ENCODE measurements around the gene FIGLA.

Gene FIGLA, protein sequence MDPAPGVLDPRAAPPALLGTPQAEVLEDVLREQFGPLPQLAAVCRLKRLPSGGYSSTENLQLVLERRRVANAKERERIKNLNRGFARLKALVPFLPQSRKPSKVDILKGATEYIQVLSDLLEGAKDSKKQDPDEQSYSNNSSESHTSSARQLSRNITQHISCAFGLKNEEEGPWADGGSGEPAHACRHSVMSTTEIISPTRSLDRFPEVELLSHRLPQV

DNA sequence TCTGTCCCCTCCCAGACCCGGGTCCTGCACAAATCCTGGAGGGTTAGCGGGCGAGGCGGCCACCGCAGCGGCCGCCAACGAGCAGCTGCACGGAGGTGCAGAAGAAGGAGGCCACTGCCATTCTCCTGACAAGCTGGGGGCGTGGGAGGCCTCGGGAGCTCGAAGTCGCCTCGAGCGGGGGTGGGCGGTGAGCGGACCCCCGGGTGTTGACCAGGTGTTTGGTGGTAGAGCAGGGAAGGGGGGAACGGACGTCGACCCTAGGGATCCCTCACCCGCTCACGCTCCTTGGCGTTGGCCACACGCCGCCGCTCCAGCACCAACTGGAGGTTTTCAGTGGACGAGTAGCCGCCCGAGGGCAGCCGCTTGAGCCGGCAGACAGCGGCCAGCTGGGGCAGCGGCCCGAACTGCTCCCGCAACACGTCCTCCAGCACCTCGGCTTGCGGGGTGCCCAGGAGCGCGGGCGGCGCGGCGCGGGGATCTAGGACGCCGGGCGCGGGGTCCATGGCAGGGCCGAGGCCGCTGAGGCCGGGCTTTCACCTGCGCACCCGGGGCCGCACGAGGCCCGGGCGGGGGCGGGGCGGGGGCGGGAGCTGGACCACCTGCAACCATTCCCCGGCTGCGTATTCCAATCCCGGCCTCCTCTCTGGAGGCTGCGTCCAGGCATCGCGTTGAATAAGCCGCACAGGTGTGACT, at the start of gene FIGLA:
Gene FIGLA, minus strand, starts transcription at position 508 of the 693 bp plus-strand sequence. Its CDS starts 5 bp downstream, at position 503.
- no peak for DNase-seq

DNA sequence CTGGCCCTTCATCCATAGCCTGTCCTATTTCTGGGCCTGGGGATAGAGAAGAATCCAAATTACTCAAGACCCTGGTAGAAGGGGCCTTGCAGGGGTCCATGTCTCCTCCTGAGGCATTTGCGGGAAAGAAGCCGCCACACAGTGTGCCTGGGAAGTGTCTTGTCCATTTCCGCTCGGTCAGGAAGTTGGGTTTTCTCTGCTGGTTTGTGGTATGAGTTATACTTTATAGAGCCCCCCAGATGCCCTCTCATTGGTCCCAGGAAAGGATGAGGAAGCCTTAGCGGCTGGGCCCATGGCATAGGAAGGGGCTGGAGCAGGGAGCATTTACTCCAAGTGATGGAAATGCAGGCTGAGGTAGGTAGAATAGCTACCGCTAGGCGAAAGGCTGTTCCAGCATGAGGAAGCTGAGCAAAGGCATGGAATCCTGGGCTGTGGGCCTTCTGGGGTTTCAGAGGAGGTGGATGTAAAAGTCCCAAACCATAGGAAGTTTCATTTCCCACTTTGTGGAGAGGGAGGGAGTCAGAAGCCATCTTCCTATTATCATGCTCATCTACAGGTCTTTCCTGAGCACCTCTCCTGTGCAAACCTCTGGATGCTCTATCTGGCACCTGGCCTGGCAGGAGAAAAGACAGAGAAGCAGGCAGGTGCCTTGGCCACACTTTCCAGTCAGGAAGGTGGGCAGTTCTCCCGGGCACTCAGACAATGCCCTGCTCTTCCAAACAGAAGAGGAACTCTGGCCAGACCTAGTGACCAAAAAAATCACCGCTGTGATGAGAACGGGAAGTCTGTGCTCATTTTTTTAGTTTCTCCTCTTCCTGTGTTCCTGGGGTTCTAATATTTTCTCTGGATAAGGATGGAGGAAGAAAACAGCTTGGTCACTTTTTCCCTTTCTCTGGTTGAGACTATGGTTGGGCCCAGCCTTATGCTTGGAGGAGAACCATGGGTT, 47.8 kb upstream of the FIGLA start:
- no peak for DNase-seq

DNA sequence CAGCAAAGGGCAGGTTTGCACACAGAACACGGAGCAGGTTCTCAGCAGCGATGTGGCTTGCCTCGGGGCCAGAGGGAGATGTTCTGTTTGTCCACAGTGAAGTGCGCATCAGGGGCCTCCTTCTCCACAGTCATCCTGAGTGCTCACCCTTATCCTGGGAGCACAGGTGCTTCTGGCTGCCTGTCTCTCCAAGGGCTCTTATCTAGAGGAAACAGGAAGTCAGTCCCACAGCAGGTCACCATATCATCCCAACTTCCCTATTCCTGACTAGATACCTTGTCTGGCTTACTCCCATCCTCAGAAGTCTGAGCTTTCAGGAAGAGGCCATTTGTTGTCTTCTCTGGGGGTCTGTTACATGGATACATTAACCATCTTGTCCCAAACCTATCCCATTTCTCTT, 45.2 kb upstream of the FIGLA start, which contains the start of gene CD207:
Gene CD207, minus strand, starts transcription at position 174 of the 400 bp plus-strand sequence. Its CDS starts 40 bp downstream, at position 134.
- no peak for DNase-seq

DNA sequence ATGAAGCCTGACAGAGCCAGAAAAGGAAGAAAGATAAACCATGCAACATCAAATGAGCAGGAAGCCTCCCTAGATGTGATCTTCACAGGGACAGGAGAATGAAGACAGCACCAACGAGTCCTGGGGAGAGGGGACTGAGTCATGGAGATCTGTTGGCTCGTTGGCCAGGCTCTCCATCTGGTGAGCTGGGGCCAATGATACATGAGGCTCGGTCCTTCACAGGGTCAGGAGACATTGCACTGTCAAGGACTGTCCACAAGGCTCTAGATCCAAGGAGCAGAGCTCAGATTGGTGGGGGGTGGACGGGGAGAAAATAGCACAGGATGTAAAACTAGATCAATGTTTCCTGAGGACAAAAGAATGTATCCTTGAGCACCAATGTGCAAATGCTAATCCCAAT, 44.4 kb upstream of the FIGLA start:
- no peak for DNase-seq

DNA sequence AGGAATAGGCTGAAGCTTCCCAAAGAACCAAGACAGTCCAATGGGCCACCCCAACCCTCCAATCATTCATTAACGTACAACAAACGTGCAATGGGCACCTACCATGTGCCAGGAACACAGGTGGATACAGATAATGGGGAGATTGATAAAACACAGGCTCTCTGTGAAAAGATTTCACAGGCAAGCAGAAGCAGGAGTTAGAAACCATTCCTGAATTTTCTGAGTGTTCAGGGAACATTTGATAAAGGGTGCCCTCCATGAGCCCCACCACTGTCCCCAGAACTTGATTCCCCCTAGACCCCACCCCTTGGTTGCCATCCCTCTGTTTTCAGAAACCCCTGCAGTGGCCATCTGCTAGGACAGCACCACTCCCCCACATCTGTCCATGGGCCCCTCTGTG, 43.7 kb upstream of the FIGLA start:
- DNase-seq: no peak

DNA sequence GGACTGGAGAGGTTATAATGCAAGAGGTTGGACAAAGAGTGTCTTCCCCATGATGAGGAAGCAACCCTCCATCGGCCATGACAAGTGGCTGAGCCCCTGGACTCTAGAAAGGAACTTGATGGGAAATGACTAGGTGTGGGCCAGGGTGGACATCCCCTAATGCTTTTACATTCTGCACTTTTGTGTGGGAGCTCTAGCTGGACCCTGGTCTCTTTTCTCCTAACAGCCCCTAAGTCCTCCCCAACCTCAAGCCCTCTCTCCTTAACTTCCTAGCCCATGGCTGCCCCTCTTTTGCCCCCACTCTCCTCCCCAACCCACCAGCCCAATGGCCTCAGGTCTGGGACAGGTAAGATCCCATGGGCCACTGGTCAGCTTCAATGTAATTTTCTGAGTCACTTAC, 42.8 kb upstream of the FIGLA start:
- DNase-seq: no peak

DNA sequence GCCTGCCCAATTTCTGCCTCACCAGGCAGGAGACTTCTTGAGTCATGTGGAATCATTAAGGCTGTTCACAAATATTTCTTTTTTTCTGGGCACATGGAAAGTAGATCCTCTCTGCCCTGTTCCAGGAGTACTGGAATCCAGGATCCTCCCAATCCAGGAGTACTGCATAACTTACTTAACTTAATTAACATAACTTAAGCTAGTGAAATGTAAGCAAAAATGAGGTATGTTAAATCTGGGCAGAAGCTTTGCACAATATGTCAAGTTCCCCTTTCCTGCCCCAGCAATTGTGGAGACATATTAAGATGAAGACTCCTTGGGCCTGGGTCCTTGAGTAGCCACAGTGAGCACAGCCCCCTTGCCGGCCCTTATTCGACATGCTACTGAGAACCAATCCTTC, 41.9 kb upstream of the FIGLA start:
- DNase-seq: no peak

DNA sequence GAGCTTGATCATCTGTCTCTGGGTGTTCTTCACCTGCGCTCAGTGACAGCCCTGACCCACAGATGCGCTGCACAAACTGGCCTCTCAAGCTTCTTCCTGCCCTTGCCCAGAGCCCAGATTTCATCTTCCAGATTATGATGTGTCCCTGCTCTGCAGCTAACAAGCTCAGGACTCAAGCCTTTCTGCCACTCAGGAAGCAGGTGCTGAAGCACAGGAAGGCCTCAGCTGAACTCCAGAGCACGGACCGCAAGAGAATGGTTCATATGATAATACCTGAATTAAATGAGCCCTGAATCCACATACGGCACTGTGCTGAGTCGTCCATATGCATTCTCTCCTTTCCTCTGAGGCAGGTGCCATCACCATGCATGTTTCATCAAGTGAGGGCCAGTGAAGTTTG, 41.4 kb upstream of the FIGLA start:
- no peak for DNase-seq

DNA sequence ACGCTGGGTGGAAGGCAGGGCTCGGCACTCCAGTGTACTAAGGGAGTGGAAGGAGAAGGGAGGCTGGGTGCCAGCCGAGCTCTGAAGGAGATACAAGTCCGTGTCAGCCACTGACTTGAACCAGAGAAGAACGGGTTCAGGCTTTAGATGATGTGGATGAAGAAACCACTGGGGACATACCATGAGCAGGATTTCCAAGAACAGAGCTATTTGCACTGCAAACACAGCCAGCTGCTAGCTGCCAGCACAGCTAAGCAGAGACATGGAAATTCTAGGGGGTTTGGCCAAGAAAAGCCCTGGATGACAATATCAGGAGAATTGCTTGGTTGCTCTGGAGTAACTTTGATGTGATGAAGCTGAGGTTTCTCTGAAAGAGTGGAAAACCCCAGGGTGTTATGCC, 39.9 kb upstream of the FIGLA start:
- DNase-seq: no peak

DNA sequence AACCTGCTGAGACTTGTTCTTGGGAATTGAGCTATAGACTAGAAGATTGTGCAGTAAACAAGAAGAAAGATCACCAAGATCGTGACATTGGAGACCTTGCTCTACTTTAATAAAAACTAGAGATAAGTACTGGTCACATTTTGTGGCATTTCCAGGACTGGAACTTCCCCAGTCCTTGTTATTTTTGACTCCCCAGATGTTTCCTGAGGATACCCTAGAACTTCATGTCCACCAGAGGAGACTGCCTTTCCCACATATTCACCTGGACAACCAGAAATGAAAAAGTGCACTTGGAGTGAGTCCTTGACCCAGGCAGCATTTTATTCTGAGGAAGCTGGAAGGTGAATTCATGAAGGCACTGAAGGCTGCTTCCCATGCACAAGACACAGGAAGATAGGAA, 39.5 kb upstream of the FIGLA start:
- no peak for DNase-seq

DNA sequence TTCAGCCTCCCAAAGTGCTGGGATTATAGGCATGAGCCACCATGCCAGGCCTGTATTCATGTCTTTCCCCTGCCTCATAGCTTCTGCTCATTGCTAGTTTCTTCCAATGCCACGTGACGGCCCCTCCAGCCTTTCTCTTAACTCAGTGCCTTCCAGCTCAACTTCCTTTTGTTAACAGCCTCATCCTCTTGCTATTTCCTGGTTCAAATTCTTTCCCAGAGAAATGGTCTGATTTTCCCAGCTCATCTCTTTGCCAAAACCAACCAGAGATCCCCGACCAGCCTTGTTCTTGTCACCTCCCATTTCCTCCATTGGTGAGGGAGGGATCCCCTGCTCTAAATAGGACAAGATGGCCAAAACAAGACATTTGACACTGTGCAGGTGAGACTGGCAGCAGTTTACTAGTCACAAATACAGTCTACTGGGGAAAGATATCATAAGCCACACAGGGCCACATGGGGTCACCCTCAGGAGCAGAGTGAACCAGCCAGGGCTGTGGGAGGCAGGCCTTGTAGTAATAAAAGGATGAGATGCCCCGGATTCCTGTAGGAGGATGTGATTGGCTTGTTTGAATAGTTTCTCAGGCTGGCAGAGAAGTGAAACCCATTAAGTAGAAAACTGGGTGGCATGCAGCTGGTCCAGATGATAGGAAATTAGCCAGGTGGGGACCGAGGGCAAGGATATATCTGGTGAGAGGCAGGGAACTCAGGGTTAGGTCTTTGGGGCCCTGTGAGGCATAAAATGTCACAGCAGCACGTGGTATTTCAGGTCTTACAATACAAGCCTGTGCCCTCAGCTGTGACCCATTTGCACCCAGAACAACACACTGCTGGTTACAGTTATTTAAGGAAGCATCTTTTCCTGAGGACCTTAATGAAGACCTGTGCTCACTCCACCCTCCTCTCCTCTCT, 38.7 kb upstream of the FIGLA start:
- no peak for DNase-seq

DNA sequence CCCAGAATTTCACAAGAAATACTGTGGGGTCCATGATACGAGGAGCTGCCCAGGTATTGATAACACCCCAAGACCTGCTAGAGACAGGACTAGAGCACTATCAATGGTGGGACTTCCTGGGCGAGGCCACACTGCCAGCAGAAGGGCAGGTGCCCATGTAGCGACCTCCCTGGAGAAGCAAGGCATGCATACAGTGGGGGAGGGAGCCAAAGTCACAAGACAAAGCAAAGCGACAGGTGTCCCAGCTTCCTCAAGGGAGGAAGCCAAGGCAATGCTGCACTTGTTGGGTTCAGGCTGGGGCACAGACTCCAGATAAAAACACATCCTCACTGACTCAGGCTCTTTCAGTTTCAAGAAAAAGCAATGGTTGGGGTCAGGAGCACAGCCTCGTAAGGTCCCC, 37.7 kb upstream of the FIGLA start:
- DNase-seq: no peak

DNA sequence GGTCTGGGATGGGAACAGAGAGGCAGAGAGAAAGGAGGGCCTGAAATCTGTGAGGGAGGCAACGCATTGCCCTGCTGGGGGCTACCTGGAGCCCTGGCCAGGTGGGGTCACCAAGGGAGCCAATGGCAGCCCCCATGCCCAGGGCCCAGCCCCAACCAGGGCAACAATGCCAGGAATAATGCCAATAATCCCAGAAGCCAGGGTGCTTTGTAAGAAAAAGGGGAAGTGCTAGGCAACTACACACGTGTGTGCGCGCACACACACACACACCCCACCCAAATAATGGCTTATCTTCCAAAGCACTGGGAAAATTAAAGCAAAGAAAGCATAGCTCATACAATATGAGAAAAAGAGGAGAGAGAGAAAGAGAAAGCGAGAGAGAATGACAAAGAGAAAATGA, 36.9 kb upstream of the FIGLA start:
- DNase-seq: no peak

DNA sequence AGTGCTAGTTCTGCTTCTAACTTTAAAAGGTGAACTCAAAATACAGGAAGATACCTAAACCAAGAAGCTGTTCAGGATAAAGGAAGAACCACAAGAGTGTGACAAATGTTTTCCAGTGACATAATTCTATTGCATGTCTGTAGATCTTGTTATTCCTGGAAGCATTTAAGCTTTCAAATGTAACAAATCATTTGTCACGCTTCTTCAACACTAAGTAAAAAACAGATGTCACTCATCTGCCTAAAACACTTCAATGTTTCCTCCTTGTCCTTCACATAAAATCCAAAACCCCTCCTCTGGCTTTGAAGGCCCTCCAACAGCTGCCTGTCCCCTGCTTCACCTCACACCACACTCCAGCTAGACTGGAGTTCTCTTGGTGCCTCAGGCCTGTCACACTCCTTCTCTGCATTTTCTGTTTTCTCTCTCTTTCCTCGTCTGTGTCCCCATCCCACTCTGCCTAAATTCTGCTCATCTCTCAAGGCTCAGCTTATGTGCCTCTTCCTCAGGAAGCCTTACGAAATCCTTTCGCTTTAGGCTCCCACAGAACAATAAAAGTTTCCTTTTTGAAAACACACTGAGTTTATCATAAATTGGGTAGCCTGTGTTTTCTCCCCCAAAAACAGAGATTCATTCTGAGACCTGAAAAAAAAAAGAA, 36.4 kb upstream of the FIGLA start:
- DNase-seq: no peak

DNA sequence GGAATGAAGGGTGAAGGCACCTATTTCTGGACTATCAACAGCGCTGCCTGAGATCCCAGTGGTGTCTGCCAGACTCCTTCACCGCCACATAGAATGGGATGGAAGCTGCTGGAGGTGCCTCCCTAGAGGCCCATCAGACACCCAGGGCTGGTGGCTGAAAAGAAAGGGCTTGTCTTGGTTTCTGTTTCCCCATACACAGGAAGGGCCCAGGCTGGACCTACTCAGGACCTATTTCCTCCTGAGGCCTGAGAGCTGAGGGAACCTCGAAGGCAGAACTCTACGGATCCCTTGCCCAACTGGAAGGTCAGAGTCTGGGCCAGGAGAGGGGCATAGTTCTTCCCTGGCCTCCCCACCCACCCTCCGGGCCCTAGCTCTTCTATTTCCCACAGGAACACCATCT, 32.8 kb upstream of the FIGLA start:
- no peak for DNase-seq

DNA sequence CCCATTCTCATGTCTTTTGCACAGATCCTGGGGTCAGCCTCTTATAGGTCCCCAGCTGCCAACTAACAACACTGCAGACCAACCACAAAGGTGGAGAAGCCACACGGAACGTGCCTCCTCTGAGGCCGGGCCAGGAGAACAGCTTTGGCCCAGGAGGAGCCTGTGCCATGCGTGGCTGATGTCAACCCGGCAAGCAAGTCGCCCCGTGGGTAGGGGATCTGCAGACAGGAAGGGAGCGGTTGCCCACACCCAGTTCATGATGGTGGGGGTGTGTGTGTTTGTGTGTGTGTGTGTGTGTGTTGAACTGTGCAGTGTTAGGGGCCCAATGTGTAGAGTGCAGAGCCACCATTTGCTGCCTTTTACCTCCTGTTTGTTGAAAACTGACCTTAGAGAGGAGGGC, 32.4 kb upstream of the FIGLA start:
- DNase-seq: no peak

DNA sequence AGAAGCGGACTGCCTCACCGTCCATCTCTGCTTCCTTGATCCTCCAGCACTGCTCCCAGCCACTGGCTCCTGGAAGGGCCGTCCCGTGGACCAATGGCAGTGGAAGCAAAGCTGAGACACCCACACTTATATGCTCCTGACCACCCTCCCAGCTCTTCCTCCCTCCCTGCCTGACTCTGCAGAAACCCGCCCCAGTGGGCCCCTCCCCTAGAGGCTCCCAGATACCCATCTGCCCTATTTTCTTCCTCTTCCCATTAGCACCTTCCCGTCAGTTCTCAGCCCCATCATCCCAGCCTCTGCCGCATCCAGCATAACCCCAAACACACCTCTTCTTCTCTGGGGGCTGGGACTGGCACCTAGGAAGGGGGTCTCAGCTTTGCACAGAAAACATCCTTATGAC, 30.1 kb upstream of the FIGLA start, which contains the start of gene CLEC4F:
Gene CLEC4F, minus strand, starts transcription at position 101 of the 400 bp plus-strand sequence. Its CDS starts 76 bp downstream, at position 25.
- DNase-seq: no peak

DNA sequence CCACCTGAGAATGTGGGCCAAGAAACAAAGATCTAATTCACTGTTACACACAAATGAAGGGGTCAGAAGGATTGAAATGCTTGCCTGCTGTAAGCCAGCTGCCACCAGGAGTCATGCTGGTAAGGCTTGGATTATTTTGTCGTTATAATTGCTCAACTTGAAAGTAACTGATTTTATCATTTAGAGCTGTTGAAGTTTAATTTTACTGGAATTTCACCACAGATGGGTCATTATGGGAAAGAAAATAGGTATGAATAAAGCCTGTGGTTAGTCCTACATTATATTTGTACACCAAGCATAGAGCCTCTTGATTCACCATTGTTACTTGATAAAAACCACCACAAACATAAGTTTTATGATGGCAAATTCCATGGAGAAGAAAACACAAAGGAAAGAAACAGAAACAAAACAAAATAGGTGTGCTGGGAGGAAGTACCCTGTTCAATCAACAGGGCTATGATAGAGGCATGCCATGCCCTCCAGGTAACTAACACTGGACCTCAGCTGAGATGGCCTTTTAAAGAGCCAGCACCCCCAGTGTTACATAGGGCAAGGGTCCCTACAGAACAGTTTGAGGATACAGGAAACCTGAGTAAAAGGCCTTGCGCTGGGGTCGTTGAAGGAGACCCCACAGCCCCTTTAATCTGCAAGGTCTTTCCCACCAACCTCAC, 27.0 kb upstream of the FIGLA start:
- DNase-seq: no peak

DNA sequence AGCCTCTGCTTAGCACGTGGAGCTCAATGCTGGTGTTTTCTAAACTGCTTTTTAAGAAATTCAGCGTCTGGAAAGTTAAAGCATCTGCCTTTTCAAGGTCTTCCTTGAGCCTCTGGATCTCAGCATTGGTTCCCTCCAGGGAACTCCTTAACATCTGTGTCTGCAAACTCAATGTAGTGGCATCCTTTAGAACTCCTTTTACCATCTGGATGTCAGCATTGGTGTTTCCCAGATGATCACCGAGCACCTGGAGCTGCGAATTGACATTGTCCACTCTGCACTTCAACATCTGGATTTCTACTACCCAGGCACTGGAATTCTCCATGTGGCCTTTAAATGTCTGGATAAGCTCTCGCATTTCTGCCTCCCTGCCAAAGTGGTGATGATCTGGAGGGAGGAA, 26.3 kb upstream of the FIGLA start:
- no peak for DNase-seq

DNA sequence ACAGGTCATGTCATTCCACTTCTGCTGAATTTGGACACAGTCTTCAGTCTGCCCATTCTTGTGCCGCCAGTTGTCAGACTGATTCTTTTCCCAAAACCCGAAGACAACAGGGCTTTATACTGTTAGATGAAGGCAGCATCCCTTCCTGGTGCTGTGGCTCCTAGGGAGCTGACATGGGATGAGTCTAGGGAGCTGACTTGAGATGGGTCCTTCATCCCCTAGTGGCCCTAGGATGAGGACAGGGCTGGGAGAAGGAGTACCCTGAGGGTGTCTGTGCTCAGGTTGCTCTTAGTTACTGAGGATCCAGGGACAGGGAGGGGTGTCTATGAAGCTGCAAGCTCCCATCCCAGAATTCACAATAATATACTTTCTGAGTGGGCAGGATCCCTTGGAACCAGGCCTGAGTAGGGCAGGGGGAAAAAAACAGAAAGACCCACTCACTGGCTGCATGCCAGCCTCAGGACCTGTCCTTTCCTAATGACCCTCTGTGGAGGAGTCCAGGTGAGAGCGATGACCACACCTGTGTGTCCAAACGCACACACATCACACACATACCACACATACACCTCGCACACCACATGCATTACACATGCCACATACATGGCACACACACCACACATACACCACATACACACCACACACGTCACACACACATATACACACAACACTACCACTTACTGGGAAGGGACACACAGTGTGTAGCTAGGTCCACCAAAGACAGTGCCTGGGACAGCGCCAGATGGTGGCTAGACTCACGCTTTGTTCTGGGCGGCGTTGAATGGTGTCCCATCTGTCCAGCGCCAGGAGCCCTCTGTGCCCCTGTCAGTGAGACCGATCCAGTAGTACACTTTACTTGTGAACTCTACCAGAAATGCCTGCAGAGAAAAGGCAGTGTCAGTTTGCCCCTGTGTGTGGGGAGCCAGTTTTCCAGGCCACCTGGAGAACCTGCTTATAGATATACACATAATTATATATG, 18.8 kb upstream of the FIGLA start:
- DNase-seq: no peak
